Left renal cortex interstitium (tissue), 4 donors: Measurements from ENCODE around the gene CACNA1C. TPM values are rescaled to one million over a fixed set of nuclear protein-coding genes. Genes with fewer than 3 reads are reported as not detected.
"Not testable (repeated sequence)": the region's sequence is repeated elsewhere in the genome, so short reads cannot be mapped to it uniquely, and the experiment has no call there.

Experiments
- DNase-seq, 4 donors: peaks; one replicate each; pipeline ENCODE4 v3.0.0-alpha.2; 2013; ENCODE audit warnings: low read depth in 4 of 4, low spot score in 2 of 4, missing footprints in 1 of 4
- polyA plus RNA-seq, 4 donors: library from polyadenylated mRNA; unstranded; fragments of 120-200 nt; gene quantifications; one replicate each; pipeline ENCODE4 v1.2.1, GENCODE V29; 2013; ENCODE audit not compliant: insufficient read length in 4 of 4

CACNA1C gene
- polyA plus RNA-seq, 4 donors: 6.4 to 13.1 (median 8.9) TPM

DNA sequence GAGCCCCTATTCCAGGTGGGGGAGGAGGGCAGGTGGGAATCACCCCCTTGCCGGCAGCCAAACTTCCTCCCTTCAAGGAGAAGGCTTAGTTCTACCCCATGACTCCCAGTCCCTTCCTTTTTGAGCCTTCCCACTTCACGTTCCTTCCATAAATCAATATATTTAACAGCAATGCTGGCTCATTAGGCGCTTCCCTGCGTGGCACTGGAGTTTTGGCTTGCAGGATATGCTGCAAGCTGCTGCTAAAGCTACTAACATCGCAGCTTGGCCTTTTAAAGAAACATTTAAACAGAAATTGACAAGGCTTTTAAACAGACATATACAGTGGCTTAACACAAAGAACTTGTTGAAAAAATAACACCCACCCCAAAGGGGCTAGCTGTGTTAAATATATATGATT, 434.0 kb downstream of the CACNA1C start:
- no peak for DNase-seq

DNA sequence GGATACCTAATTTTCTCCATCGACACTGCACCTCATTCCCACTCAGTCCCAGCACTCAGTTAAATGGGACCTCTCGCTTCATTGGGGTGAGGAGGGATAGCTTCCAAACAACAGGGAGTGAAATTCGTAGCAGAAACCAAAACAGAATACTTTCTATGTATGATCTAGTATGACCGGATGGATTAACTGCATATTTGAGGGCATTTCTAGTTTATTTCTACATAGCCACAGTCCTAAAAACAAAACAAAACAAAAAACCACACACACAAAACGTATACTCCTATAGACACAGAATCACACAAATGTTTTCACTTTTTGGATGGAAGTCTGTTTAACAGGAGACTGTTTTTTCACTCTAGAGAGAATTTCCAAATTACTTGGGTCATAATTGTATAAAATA, 434.5 kb downstream of the CACNA1C start:
- no peak for DNase-seq

DNA sequence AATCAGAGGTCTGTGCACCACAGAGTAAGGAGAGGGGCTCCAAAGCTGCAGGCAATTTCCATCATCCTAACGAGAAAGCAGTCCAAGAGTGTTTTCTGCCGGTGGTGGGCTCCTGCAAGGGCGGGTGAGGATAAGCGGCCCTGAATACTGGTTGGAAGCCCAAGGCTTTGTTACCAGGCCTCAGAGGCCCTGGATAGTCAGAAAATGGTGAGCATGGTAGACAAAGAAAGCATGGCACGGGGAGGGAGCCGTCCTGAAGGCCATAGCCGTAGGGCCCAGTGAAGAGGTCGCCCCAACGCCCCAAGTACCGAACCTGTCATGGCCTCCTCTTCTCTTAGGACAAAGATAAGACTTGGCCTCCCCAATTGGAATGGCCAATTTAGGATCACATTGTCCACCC, 435.3 kb downstream of the CACNA1C start:
- no peak for DNase-seq

DNA sequence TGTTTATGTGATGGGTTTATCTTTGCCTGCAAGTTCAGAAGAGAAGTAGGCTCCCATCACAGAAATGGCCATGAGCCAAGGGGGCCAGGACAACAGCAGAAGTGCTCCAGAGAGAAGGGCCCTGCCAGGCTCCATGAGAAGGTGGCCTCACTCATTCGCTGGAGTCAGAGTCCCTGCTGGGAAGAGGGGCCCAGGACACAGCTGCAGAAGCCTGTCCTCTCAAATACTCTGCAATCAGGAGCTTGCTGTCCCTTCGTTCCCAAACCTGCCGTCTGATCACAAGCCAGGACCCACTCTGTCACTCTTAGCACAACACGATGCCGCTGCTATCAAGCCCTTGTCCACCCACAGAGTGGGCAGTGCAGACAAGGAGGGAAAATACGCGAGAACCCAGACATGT, 435.8 kb downstream of the CACNA1C start:
- no peak for DNase-seq

DNA sequence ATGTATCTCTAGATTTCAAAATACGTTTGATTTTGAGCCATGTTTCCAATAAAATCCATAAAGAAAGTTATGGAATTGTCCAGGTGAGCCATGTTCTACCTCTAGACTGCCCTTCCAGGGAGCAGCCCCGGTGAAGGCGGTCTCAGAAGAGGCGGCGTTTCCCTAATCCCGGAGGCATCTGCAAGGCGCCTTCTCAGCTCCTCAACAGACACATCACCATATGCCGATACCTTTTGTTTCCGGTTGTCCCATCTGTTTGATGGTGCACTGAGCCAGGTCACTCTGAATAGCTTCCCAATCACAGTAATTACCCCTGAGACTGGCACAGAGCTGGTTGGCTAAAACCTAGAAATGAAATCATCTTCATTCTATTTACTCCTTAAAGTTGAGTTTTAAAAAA, 436.5 kb downstream of the CACNA1C start:
- DNase-seq: no peak

DNA sequence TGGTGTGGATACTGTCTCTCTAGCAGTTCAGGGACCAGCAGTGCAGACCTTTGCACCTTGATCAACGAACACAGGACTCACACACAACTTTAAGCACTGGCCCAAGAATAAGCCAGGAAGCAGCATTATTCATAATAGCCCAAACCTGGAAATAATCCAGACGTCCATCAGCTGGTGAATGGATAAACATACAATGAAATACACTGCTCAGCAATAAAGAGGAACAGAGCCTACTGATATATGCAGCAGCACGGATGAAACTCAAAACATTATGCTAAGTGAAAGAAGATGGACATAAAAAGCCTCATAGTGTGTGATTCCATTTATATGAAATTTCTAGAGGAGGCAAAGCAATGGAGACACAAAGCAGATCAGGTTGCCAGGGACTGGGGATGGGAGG, 438.0 kb downstream of the CACNA1C start:
- no peak for DNase-seq

DNA sequence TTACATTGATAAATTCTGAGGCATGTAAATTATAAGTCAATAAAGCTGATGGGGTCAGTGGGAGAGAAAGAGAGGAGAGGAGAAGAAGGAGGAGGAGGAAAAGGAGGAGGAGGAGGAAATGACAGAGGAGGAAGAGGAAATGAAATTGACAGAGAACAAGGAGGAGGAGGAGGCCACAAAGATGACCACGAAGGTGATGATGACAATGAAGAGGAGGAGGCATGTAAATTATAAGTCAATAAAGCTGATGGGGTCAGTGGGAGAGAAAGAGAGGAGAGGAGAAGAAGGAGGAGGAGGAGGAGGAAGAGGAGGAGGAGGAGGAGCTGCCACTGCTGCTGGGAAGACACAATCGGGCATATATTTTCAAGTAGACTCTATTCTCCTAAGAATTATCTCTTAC, 438.6 kb downstream of the CACNA1C start:
- DNase-seq: not testable (repeated sequence)

DNA sequence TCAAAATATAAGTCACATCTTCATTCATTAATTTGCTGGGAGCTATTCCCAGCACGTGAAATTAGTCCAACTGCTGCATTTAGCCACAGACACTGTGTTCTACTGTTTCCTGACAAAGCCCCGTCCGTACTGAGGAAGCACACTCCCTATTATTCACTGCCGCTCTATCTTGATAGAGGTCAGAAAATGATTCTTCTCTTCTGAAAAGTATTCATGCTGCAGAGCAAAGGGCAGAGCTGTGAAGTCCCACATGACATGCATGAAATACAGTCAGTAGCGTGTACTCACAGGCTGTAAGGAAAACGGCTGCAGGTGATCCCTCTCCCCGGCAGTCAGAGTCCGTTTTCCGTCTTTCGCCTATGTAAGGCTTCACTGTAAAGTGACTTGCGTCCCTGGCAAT, 439.4 kb downstream of the CACNA1C start:
- no peak for DNase-seq

DNA sequence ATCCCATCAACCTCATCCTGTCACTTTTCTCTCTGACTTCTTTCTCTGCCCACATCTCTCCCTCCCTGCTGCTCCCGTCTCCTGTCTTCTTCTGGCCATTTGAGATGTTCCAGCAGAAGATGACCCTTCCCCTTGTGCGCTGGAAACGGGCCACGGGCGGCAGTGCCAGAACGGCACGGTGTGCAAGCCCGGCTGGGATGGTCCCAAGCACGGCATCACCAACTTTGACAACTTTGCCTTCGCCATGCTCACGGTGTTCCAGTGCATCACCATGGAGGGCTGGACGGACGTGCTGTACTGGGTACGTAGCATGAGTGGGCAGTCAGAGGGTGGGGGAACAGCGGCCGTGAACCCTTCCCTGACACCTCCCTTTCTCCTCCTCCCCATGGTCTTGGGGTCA, 440.3 kb downstream of the CACNA1C start:
- no peak for DNase-seq

DNA sequence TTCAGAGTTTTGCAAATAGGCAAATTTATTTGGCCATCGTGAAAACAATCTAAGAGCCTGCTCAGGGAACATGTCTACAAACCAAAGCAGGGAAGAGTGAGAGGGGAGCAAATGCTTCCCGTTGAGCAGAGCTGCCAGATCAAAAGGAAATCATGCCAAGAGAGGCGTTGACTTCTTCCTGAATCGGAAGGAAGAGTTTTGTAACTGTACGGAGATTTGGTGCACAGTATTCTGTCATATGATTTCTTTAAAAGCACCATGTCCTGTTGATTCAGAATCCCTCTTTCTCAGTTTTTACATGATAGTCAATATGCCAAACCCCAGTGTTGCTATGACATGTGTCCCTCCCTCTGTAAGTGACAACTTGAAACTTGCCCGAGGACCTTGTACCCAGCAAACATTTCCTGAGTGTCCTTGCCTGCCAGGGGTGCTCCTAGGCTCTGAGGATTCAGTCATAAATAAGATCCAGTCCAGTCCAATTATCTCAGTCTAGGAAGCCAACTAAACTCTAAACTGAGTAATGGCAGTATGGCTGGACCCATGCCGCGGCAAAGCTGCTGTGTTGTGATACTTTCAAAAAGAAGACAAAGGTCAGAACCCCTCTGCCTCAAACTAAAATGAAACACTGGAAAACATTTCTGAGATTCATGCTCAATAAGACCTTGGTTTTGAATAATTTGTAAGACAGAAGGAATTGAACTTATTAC, 441.9 kb downstream of the CACNA1C start:
- DNase-seq: no peak

DNA sequence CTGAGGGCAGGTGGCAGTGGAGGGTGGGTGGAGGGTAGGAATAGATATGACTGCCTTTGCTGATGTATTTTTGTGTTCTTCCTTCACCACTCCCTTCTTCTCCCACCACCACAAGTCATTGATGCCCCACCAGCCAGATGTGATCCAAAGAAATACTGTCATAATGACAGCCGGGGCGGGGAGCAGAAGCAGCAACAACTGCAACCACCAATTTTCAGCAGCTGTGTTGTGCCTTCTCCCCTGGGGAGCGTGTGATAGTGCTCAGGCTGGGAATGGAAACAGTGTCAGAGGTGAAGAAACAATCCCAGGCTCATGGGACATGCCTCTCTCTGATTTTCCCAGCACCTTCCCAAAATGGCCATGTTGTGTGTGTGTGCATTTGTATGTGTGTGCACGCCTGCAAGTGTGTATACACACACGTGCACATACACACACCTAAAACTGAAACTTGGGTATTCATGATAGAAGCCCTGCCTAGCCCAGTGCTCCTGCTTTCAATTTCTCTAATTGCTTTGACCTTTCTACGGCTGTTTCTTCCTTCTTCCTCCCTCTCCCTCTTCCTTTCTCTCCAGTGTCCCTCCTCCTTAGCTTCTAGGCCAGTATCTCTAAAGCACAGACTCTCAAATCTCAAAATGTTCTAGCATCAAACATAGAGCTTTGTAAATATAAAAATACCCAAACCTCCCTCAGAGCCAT, 442.8 kb downstream of the CACNA1C start:
- DNase-seq: no peak

DNA sequence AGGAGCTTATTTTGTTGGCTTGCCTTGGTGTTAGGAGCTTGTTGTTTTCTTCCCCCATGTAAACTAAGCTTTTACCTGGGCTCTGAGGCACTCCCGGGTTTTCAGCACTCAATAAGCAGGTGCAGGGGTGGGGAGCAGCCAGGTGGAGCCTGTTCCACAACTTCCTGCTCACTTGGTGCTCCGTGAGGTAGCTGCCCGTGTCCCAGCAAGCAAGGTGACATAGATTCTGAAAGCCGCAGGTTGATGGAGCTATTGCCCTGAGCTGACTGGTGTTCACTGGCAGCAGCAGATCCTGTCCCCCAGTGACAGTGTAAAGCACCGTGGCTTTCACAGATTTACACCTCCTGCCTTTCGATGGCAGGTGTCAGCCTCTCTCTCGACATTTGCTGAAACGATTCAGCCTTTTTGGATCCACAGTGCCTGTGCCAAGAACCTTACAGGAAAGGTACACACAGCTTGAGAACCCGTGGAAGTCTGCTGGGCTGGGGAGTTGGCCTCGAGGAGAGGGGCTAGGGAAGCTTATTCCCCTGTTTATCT, 446.2 kb downstream of the CACNA1C start:
- DNase-seq: peak in 1 of 4 donors; percentile 36

DNA sequence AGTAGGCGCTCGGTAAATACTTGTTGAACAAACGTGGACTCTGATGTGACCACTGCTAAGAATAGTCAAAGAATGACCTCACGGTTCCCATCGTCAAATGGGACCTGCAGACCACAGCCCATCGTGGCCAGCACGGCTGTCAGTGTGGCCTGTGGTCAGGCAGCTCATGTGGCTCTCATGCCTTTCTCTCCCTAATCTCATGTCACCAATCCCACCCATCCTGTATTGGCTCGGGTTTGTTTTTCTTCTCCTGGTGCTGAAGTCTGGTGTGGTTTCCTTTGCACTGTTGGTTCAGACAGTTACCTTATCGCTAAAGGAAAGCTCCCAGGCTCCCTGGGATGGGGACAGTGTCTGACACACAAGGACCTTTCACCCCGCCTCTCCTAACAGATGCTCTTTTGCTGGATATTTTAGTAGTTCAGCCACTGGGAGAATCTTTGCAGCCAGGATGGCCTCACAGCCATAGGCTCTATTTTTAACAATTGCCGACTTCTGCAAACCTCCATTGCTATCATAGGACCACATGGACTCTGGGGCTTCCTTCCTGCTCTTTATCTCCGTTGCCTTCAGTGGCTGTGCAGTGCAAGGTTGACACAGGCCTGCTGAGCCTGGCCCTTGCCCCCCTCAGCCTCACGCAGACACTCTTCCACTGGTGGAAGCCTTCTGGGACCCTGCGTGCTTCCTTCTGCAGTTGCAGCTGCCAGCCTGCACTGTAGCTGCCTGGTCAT, 448.8 kb downstream of the CACNA1C start:
- no peak for DNase-seq

DNA sequence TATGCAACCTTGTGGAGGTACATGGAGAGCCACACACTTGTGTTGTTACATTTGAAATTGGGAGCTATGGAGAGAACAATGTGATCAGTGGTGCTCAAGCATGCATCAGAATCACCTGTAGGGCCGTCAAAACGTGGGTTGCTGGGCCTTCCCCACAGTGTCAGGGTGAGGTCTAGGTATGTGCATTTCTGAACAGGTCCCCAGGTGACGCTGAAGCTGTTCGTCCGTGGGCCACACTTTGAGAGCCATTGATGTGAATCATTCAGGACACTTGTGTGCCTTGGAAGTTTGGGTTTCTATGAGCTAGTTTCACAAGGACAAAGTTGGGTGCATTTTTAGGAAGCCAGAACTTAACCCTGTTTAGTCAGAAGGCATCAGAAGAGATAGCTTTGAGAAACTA, 450.2 kb downstream of the CACNA1C start:
- DNase-seq: no peak

DNA sequence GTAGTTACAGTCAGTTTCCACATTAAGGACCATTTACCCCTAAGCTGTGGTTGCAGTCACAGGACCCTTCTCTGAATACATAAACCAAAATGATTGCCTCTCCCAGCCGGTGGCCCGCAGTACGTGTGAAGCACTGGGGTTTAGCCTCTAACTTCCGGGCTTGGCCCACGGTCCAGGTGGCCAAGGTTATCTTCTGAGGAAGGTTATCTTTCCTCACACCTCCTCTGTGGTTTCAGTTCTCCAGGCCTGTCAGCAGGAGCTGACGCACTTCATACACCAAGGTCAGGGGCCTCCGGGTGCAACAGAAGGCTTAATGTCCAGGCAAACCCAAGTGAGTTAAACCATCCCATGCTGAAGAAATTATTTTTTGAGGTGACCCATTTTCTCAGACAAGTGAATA, 451.0 kb downstream of the CACNA1C start:
- DNase-seq: no peak

DNA sequence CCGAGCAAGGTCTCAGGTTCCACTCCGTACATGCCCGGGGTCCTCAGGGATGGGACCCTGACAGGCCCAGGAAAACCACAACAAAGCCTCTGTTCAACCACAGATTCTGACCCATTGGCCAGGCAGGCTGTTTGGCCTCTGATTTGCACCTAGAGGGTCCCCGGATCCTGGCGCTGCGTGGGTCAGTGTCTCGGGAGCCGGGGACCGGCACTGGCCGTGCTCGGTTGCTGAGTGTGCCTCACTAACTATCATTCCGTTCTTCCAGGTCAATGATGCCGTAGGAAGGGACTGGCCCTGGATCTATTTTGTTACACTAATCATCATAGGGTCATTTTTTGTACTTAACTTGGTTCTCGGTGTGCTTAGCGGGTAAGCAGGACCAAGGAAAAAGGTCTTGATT, 451.8 kb downstream of the CACNA1C start:
- no peak for DNase-seq

DNA sequence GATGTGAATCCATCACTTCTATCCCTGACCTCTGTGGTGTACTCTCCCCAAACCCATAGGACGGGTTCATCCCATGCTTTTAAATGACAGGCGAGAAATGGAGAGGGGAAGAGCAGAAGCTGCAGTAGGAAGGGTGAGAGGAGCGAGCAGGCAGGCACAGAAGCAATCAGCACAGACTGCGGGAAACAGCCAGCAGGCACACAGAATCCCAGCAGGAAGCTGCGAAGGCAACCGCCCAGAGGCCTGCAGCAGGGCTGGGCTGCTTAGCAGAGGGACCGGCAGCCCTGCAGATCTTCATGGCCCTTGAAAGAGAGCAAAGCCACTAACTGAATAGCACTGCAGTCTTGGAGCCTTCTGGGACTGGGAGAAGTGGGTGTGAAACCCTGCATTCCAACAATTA, 455.0 kb downstream of the CACNA1C start:
- DNase-seq: no peak

DNA sequence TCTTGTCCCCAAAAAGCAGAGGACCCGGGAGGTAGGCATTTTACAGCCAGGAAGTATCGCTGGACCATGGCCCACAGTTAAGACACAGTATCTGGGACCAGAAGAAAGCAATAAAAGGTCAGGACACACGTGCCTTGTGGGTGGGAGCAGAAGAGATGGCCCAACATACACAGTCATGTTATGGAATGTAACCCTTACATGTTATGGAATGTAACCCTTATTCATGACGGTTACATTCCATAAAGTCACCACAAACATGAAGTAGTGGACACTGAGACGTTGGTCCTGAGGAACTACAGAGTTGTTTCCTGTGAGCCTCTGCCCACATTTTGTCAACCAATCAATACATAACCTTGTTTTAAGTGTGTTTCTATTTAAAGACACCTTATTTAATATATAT, 456.4 kb downstream of the CACNA1C start:
- no peak for DNase-seq

DNA sequence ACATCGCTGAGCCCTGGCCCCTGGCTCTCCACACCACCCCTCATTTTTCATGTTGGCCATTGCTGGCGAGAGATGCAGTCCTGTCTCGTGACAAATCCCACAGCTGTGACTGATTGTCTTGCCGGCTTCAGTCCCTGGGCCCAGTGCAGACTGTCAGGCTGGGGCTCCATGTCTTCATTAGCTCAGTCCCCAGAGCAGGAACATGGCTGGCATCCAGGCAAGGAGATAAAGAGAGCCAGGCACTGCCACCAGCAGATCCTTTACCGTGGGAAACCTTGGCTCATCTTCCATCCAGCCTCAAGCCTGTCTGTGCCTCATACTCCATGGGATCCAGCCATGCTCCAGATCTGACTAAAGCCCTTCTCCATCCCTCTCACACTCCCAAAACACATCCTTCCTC, 457.3 kb downstream of the CACNA1C start:
- no peak for DNase-seq

DNA sequence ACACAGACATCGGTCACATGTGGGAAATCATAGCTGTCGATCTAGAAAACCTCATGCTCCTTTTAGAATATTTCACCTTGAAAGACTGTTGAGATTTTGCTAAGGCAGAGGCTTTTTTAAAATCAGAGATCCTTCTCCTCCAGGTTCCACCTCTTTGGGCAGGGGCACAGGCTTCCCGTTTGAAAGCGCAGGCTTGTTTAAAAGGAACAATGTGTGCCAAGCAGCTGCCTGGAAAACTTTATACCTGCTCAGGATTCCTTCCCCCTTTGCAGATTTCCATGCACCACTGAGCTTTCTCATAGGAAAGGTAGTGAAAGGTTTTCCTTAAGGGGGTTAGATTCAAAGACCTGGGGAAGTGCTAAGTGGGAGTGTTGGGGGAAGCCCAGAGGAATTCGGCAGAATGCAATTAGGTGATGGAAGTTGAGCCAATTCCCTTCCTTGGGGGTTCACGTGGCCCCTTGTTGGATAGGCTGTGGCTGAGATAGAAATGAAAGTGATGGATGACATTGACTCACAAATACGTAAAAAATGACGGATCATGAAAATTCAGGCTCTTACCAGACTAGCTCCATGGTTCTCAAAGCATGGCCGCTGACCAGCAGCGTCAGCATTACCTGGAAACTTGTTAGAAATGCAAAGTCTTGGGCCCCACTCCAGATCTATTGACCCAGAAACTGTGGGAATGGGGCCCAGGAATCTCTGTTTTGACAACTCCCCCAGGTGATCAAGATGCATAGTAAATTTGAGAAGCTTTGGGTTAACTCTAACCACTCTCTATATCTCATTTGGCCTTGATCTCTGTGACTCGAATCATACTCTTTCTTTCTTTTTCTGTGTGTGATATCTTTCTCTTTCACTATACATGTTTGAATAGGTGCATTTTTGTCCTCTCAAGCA, 460.6 kb downstream of the CACNA1C start:
- no peak for DNase-seq

DNA sequence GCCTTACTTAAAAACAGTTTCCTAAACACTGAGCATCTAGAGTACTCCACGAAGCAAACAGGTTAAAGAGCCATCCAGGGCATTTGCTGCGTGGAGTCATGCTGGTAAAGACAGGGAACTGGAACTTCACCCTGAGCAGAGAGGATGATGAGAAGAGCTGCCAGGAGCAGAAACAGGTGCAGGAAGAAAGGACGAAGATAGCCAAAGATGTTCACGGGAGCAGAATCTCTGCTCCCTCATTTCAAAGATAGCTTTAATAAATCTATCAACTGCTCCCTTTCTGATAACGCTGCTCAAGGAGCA, 461.2 kb downstream of the CACNA1C start:
- no peak for DNase-seq
